GM12892 (cell line): ENCODE data around the gene BUB3.

Experiments used
- POLR2A ChIP-seq: IDR thresholded peaks from 2 replicates; pipeline ENCODE4 v1.6.1; 2011; ENCODE audit warnings: low read depth, low read length, control low read depth
- POLR2AphosphoS5 ChIP-seq: IDR thresholded peaks from 2 replicates; pipeline ENCODE4 v1.6.1; 2011; ENCODE audit warnings: low read depth, low read length, control low read depth

GRCh38 chr10:123139521-123140163 lies 14.6 kb upstream of the BUB3 start:
- TF ChIP-seq POLR2A, result no peak
- TF ChIP-seq POLR2AphosphoS5, result no peak
